Measurements from ENCODE around the gene ZNF888. TPM values are rescaled to one million over a fixed set of nuclear protein-coding genes. Genes with fewer than 3 reads are reported as not detected.

The ZNF888 gene
- total RNA-seq, 1 donor from 2014 or later = 7.7 TPM

- DNase-seq (ENCODE audit: low read depth) = no peak
- no peaks in the 10 kb centered on the region for H3K4me1 Mint-ChIP-seq (ENCODE audit: low read depth, unreplicated experiment)
- Histone ChIP-seq H3K79me2 (ENCODE audit: insufficient read depth, low read length) (peaks cover 8% of the 10 kb centered on the region), H3K4me2 (ENCODE audit: low read length) (no peak overlapping the region), H3K9me3 (ENCODE audit: insufficient read depth, low read depth, low read length) (peaks cover 3% of the 10 kb centered on the region), H3K27me3 (ENCODE audit: insufficient read depth, low read length) (no peaks in the 10 kb centered on the region), H2AFZ (ENCODE audit: low read depth, low read length) (no peak overlapping the region), H3K4me3 (ENCODE audit: insufficient read depth, low read depth, low read length) (no peak overlapping the region), H3K9ac (ENCODE audit: low read length) (no peak overlapping the region), H3K27ac (ENCODE audit: low read depth, low read length) (no peak overlapping the region), H3K36me3 (ENCODE audit: insufficient read depth, low read length) (peaks cover 5% of the 10 kb centered on the region), H4K20me1 (ENCODE audit: insufficient read depth, low read length) (no peaks in the 10 kb centered on the region), H3K4me1 (ENCODE audit: insufficient read depth, low read length) (no peaks in the 10 kb centered on the region)
- H3K27me3 Mint-ChIP-seq (ENCODE audit: low read depth, unreplicated experiment) = no peaks in the 10 kb centered on the region
- no peak for FAIRE-seq
- H3K36me3 Mint-ChIP-seq (ENCODE audit: low read depth, unreplicated experiment) = peaks cover 59% of the 10 kb centered on the region
- no peak overlapping the region for H3K4me3 Mint-ChIP-seq (ENCODE audit: unreplicated experiment)
- TF ChIP-seq EZH2 (IDR thresholded peaks at IDR 0.05; ENCODE audit: insufficient read depth, low read length) (no peak), CTCF (IDR thresholded peaks at IDR 0.05; ENCODE audit: insufficient read depth, low read depth, low read length) (no peak)
- no peak overlapping the region for H3K27ac Mint-ChIP-seq (ENCODE audit: unreplicated experiment)
- no peaks in the 10 kb centered on the region for H3K9me3 Mint-ChIP-seq (ENCODE audit: unreplicated experiment)
These were observed 31.9 kb downstream of the ZNF888 start for GRCh38 chr19:52891336-52891735.

DNA sequence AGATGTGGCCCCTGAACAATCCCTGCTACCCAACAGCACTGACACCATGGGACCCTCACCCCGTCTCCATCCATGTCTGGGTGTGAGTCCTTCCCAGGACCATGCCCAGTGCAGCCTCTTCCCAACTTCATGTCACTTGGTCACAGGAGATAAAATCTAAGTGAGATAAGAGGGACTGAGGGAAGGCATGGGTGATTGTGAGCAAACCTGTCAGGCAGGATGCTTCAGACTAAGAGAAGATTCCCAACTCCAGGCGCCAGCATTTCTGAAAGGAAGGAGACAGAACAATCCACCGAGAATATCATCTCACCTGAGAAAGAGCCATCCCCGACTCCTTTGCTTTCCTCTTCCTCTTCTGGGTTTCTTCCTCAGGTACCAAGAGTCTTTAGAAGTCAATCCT lies 33.3 kb downstream of the ZNF888 start:
- FAIRE-seq (no peak), DNase-seq (ENCODE audit: low read depth) (no peak)
- no peak for TF ChIP-seq EZH2 (IDR thresholded peaks at IDR 0.05; ENCODE audit: insufficient read depth, low read length)
- no peak for TF ChIP-seq CTCF (IDR thresholded peaks at IDR 0.05; ENCODE audit: insufficient read depth, low read depth, low read length)
- Mint-ChIP-seq H3K4me1 (ENCODE audit: low read depth, unreplicated experiment) (no peaks in the 10 kb centered on the region), H3K27me3 (ENCODE audit: low read depth, unreplicated experiment) (no peaks in the 10 kb centered on the region), H3K36me3 (ENCODE audit: low read depth, unreplicated experiment) (peaks cover 65% of the 10 kb centered on the region), H3K27ac (ENCODE audit: unreplicated experiment) (peak overlapping the region; percentile 18), H3K9me3 (ENCODE audit: unreplicated experiment) (peaks cover 1% of the 10 kb centered on the region), H3K4me3 (ENCODE audit: unreplicated experiment) (no peak overlapping the region)
- Histone ChIP-seq H3K9ac (ENCODE audit: low read length) (no peak overlapping the region), H3K27me3 (ENCODE audit: insufficient read depth, low read length) (no peaks in the 10 kb centered on the region), H3K36me3 (ENCODE audit: insufficient read depth, low read length) (peaks cover 5% of the 10 kb centered on the region), H3K4me1 (ENCODE audit: insufficient read depth, low read length) (no peaks in the 10 kb centered on the region), H3K79me2 (ENCODE audit: insufficient read depth, low read length) (peaks cover 8% of the 10 kb centered on the region), H3K27ac (ENCODE audit: low read depth, low read length) (no peak overlapping the region), H2AFZ (ENCODE audit: low read depth, low read length) (no peak overlapping the region), H3K9me3 (ENCODE audit: insufficient read depth, low read depth, low read length) (peaks cover 9% of the 10 kb centered on the region), H3K4me2 (ENCODE audit: low read length) (no peak overlapping the region), H3K4me3 (ENCODE audit: insufficient read depth, low read depth, low read length) (no peak overlapping the region), H4K20me1 (ENCODE audit: insufficient read depth, low read length) (no peaks in the 10 kb centered on the region)

- H3K4me3 Mint-ChIP-seq (ENCODE audit: unreplicated experiment) = no peak overlapping the region
- no peaks in the 10 kb centered on the region for H3K27me3 ChIP-seq (ENCODE audit: insufficient read depth, low read length)
- H3K27ac ChIP-seq (ENCODE audit: low read depth, low read length) = no peak overlapping the region
- TF ChIP-seq EZH2 (IDR thresholded peaks at IDR 0.05; ENCODE audit: insufficient read depth, low read length) = no peak
- TF ChIP-seq CTCF (IDR thresholded peaks at IDR 0.05; ENCODE audit: insufficient read depth, low read depth, low read length) = no peak
- peaks cover 18% of the 10 kb centered on the region for H3K9me3 ChIP-seq (ENCODE audit: insufficient read depth, low read depth, low read length)
- H3K9me3 Mint-ChIP-seq (ENCODE audit: unreplicated experiment) = peaks cover 8% of the 10 kb centered on the region
- no peak overlapping the region for H3K4me3 ChIP-seq (ENCODE audit: insufficient read depth, low read depth, low read length)
- H3K36me3 ChIP-seq (ENCODE audit: insufficient read depth, low read length) = peaks cover 5% of the 10 kb centered on the region
- no peaks in the 10 kb centered on the region for H3K27me3 Mint-ChIP-seq (ENCODE audit: low read depth, unreplicated experiment)
- H3K9ac ChIP-seq (ENCODE audit: low read length) = no peak overlapping the region
- peaks cover 67% of the 10 kb centered on the region for H3K36me3 Mint-ChIP-seq (ENCODE audit: low read depth, unreplicated experiment)
- H3K27ac Mint-ChIP-seq (ENCODE audit: unreplicated experiment) = no peak overlapping the region
- no peaks in the 10 kb centered on the region for H3K4me1 Mint-ChIP-seq (ENCODE audit: low read depth, unreplicated experiment)
- no peaks in the 10 kb centered on the region for H4K20me1 ChIP-seq (ENCODE audit: insufficient read depth, low read length)
- no peak overlapping the region for H3K4me2 ChIP-seq (ENCODE audit: low read length)
- no peak for FAIRE-seq
- H3K79me2 ChIP-seq (ENCODE audit: insufficient read depth, low read length) = peaks cover 8% of the 10 kb centered on the region
- H2AFZ ChIP-seq (ENCODE audit: low read depth, low read length) = no peak overlapping the region
- no peaks in the 10 kb centered on the region for H3K4me1 ChIP-seq (ENCODE audit: insufficient read depth, low read length)
- DNase-seq (ENCODE audit: low read depth) = no peak
These were observed 34.2 kb downstream of the ZNF888 start for GRCh38 chr19:52889076-52889475.

All from astrocyte (in vitro differentiated cells and primary cell).